Fibroblast of upper back skin (primary cell): Measurements from ENCODE around the gene MILR1.
A peak's percentile ranks its signal among the peaks of the same experiment; 100 is the strongest.
"Not testable (repeated sequence)": the region's sequence is repeated elsewhere in the genome, so short reads cannot be mapped to it uniquely, and the experiment has no call there.

Source experiments
- DNase-seq: peaks from one replicate; pipeline ENCODE4 v3.0.0-alpha.2; 2013

MILR1 gene

GRCh38 chr17:64448665-64449512, at the start of gene MILR1:
TSS of gene MILR1 (plus strand) at chr17:64449115. CDS start at chr17:64449169, 54 bp downstream.
- DNase-seq: peak; percentile 84

- DNase-seq: no peak
Observed at GRCh38 chr17:64399767-64400156, 49.2 kb upstream of the MILR1 start.

- no peak for DNase-seq
Observed at GRCh38 chr17:64400642-64401041, 48.3 kb upstream of the MILR1 start.

- no peak for DNase-seq
Observed at GRCh38 chr17:64401244-64401860, 47.6 kb upstream of the MILR1 start.

- DNase-seq: no peak
Observed at GRCh38 chr17:64401941-64402340, 47.0 kb upstream of the MILR1 start.

GRCh38 chr17:64402469-64402868, 46.4 kb upstream of the MILR1 start:
- no peak for DNase-seq

- DNase-seq: no peak
Observed at GRCh38 chr17:64403881-64404460, 44.9 kb upstream of the MILR1 start.

GRCh38 chr17:64406321-64407200, 42.4 kb upstream of the MILR1 start:
- no peak for DNase-seq

- DNase-seq: no peak
Observed at GRCh38 chr17:64410750-64411490, 38.0 kb upstream of the MILR1 start.

- peak; percentile 44 for DNase-seq
Observed at GRCh38 chr17:64411999-64412771, 36.7 kb upstream of the MILR1 start.

- peak; percentile 25 for DNase-seq
Observed at GRCh38 chr17:64412944-64413381, 36.0 kb upstream of the MILR1 start.

- DNase-seq: no peak
Observed at GRCh38 chr17:64413513-64413912, 35.4 kb upstream of the MILR1 start.

GRCh38 chr17:64418506-64419339, 30.2 kb upstream of the MILR1 start:
- DNase-seq: peak; percentile 66

GRCh38 chr17:64420143-64420670, 28.7 kb upstream of the MILR1 start:
- peak; percentile 83 for DNase-seq

- DNase-seq: not testable (repeated sequence)
Observed at GRCh38 chr17:64422121-64422520, 26.8 kb upstream of the MILR1 start.

- DNase-seq: peak; percentile 29
Observed at GRCh38 chr17:64423881-64424280, 25.0 kb upstream of the MILR1 start.

- DNase-seq: peak; percentile 44
Observed at GRCh38 chr17:64424324-64424849, 24.5 kb upstream of the MILR1 start.

GRCh38 chr17:64425191-64425590, 23.7 kb upstream of the MILR1 start:
- no peak for DNase-seq

GRCh38 chr17:64426596-64426995, 22.3 kb upstream of the MILR1 start:
- no peak for DNase-seq

- no peak for DNase-seq
Observed at GRCh38 chr17:64428406-64428805, 20.5 kb upstream of the MILR1 start.
